Measurements from ENCODE around the gene NPBWR2. TPM values are rescaled to one million over a fixed set of nuclear protein-coding genes. Genes with fewer than 3 reads are reported as not detected.

NPBWR2 gene
- total and polyA plus RNA-seq, 4 donors: not detected

- Histone ChIP-seq H3K27ac (ENCODE audit: low read depth in 1 of 2, low read length in 2 of 2) (no peak overlapping the region), H3K4me3 (ENCODE audit: low read length in 2 of 2) (no peak overlapping the region), H3K27me3 (ENCODE audit: control insufficient read depth in 1 of 2, insufficient read depth in 2 of 2, low read length in 1 of 2) (no peaks in the 10 kb centered on the region), H3K36me3 (ENCODE audit: control insufficient read depth in 1 of 2, insufficient read depth in 2 of 2, low read length in 1 of 2) (no peaks in the 10 kb centered on the region), H3K9me3 (ENCODE audit: control insufficient read depth, low read length) (no peaks in the 10 kb centered on the region), H3K4me1 (ENCODE audit: control insufficient read depth in 1 of 2, insufficient read depth in 2 of 2, low read length in 2 of 2) (no peaks in the 10 kb centered on the region)
- ATAC-seq (ENCODE audit: low FRiP score) (no peak), DNase-seq (peak in 1 of 2 donors; percentile 63)
- intact Hi-C loops (cut with DNase I): no loop called here
- 74% methylated on average over 14 of the region's 14 CpGs for whole genome bisulfite sequencing, 2 donors
Measured at GRCh38 chr20:64115171-64115911, 8.0 kb upstream of the NPBWR2 start.

DNA sequence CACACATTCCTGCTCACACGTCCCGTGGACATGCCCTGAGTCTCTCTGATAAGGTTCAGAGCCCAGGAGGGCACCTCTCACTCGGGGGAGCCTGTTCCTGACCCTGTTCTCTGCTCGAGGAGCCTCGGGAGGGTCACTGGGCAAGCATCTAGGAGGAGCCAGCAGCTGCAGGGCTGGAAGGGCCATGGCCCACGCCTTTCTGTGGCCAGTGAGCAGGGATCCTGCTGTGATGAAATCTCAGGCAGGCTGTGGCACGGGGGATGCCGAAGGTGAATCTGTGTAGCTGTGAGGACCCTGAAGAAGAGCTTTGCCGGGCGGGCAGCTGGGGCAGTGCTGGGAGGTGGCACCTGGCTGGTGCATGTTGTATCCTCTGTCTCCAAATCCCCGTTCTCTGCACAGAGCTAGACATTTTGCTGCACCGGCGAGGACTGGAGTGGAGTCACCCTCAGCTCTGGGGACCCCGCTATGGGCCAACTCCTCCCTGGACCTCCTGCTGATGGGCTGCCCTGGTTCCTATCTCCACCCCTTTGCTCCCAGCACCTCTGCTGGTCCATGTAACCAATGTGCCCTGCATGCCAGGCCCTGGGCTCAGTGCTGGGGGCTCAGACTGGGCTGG, 7.1 kb upstream of the NPBWR2 start:
- no peaks in the 10 kb centered on the region for H3K9me3 ChIP-seq (ENCODE audit: control insufficient read depth, low read length)
- intact Hi-C loops (cut with DNase I): no loop called here
- ATAC-seq (ENCODE audit: low FRiP score): no peak
- no peaks in the 10 kb centered on the region for H3K27me3 ChIP-seq (ENCODE audit: control insufficient read depth in 1 of 2, insufficient read depth in 2 of 2, low read length in 1 of 2)
- peak in 1 of 2 donors; percentile 66 for DNase-seq
- no peaks in the 10 kb centered on the region for H3K36me3 ChIP-seq (ENCODE audit: control insufficient read depth in 1 of 2, insufficient read depth in 2 of 2, low read length in 1 of 2)
- 77 to 81% methylated on average over 14 of the region's 14 CpGs for WGBS, 2 donors
- H3K4me3 ChIP-seq (ENCODE audit: low read length in 2 of 2): no peak overlapping the region
- H3K4me1 ChIP-seq (ENCODE audit: control insufficient read depth in 1 of 2, insufficient read depth in 2 of 2, low read length in 2 of 2): no peaks in the 10 kb centered on the region
- H3K27ac ChIP-seq (ENCODE audit: low read depth in 1 of 2, low read length in 2 of 2): no peak overlapping the region

GRCh38 chr20:64113796-64114355, 6.5 kb upstream of the NPBWR2 start:
- intact Hi-C loops (cut with DNase I): no loop called here
- no peaks in the 10 kb centered on the region for H3K27me3 ChIP-seq (ENCODE audit: control insufficient read depth in 1 of 2, insufficient read depth in 2 of 2, low read length in 1 of 2)
- DNase-seq (peak; percentile 21 to 61), ATAC-seq (ENCODE audit: low FRiP score) (no peak)
- WGBS, 2 donors: 81 to 83% methylated on average over 13 of the region's 13 CpGs
- H3K36me3 ChIP-seq (ENCODE audit: control insufficient read depth in 1 of 2, insufficient read depth in 2 of 2, low read length in 1 of 2): no peaks in the 10 kb centered on the region
- no peak overlapping the region for H3K27ac ChIP-seq (ENCODE audit: low read depth in 1 of 2, low read length in 2 of 2)
- no peaks in the 10 kb centered on the region for H3K9me3 ChIP-seq (ENCODE audit: control insufficient read depth, low read length)
- H3K4me1 ChIP-seq (ENCODE audit: control insufficient read depth in 1 of 2, insufficient read depth in 2 of 2, low read length in 2 of 2): no peaks in the 10 kb centered on the region
- H3K4me3 ChIP-seq (ENCODE audit: low read length in 2 of 2): no peak overlapping the region

GRCh38 chr20:64113444-64113775, 6.0 kb upstream of the NPBWR2 start:
- Histone ChIP-seq H3K27me3 (ENCODE audit: control insufficient read depth in 1 of 2, insufficient read depth in 2 of 2, low read length in 1 of 2) (no peaks in the 10 kb centered on the region), H3K36me3 (ENCODE audit: control insufficient read depth in 1 of 2, insufficient read depth in 2 of 2, low read length in 1 of 2) (no peaks in the 10 kb centered on the region), H3K4me3 (ENCODE audit: low read length in 2 of 2) (no peak overlapping the region), H3K4me1 (ENCODE audit: control insufficient read depth in 1 of 2, insufficient read depth in 2 of 2, low read length in 2 of 2) (no peaks in the 10 kb centered on the region), H3K9me3 (ENCODE audit: control insufficient read depth, low read length) (no peaks in the 10 kb centered on the region), H3K27ac (ENCODE audit: low read depth in 1 of 2, low read length in 2 of 2) (no peak overlapping the region)
- WGBS, 2 donors: 61 to 63% methylated on average over 5 to 6 of the region's 6 CpGs
- DNase-seq (peak in 1 of 2 donors; percentile 39), ATAC-seq (ENCODE audit: low FRiP score) (no peak)
- intact Hi-C loops (cut with DNase I): no loop called here

GRCh38 chr20:64112691-64113443, 5.5 kb upstream of the NPBWR2 start:
- ATAC-seq (ENCODE audit: low FRiP score): no peak
- no peaks in the 10 kb centered on the region for H3K36me3 ChIP-seq (ENCODE audit: control insufficient read depth in 1 of 2, insufficient read depth in 2 of 2, low read length in 1 of 2)
- no peak overlapping the region for H3K27ac ChIP-seq (ENCODE audit: low read depth in 1 of 2, low read length in 2 of 2)
- DNase-seq: peak; percentile 34 to 62
- intact Hi-C loops (cut with DNase I): no loop called here
- no peaks in the 10 kb centered on the region for H3K9me3 ChIP-seq (ENCODE audit: control insufficient read depth, low read length)
- 78% methylated on average over 18 of the region's 18 CpGs for WGBS, 2 donors
- H3K4me1 ChIP-seq (ENCODE audit: control insufficient read depth in 1 of 2, insufficient read depth in 2 of 2, low read length in 2 of 2): no peaks in the 10 kb centered on the region
- no peak overlapping the region for H3K4me3 ChIP-seq (ENCODE audit: low read length in 2 of 2)
- H3K27me3 ChIP-seq (ENCODE audit: control insufficient read depth in 1 of 2, insufficient read depth in 2 of 2, low read length in 1 of 2): no peaks in the 10 kb centered on the region

- Histone ChIP-seq H3K9me3 (ENCODE audit: control insufficient read depth, low read length) (no peaks in the 10 kb centered on the region), H3K36me3 (ENCODE audit: control insufficient read depth in 1 of 2, insufficient read depth in 2 of 2, low read length in 1 of 2) (no peaks in the 10 kb centered on the region), H3K4me3 (ENCODE audit: low read length in 2 of 2) (no peak overlapping the region), H3K4me1 (ENCODE audit: control insufficient read depth in 1 of 2, insufficient read depth in 2 of 2, low read length in 2 of 2) (no peaks in the 10 kb centered on the region), H3K27me3 (ENCODE audit: control insufficient read depth in 1 of 2, insufficient read depth in 2 of 2, low read length in 1 of 2) (no peaks in the 10 kb centered on the region), H3K27ac (ENCODE audit: low read depth in 1 of 2, low read length in 2 of 2) (no peak overlapping the region)
- intact Hi-C loops (cut with DNase I): no loop called here
- peak; percentile 33 to 47 for DNase-seq
- 83 to 86% methylated on average over 19 of the region's 19 CpGs for WGBS, 2 donors
- no peak for ATAC-seq (ENCODE audit: low FRiP score)
Measured at GRCh38 chr20:64111841-64112641, 4.7 kb upstream of the NPBWR2 start.

- no peak for ATAC-seq (ENCODE audit: low FRiP score)
- Histone ChIP-seq H3K27ac (ENCODE audit: low read depth in 1 of 2, low read length in 2 of 2) (no peak overlapping the region), H3K4me3 (ENCODE audit: low read length in 2 of 2) (no peak overlapping the region), H3K36me3 (ENCODE audit: control insufficient read depth in 1 of 2, insufficient read depth in 2 of 2, low read length in 1 of 2) (no peaks in the 10 kb centered on the region), H3K9me3 (ENCODE audit: control insufficient read depth, low read length) (no peaks in the 10 kb centered on the region), H3K4me1 (ENCODE audit: control insufficient read depth in 1 of 2, insufficient read depth in 2 of 2, low read length in 2 of 2) (no peaks in the 10 kb centered on the region), H3K27me3 (ENCODE audit: control insufficient read depth in 1 of 2, insufficient read depth in 2 of 2, low read length in 1 of 2) (no peaks in the 10 kb centered on the region)
- peak; percentile 27 to 73 for DNase-seq
- WGBS, 2 donors: 91 to 95% methylated on average over 10 of the region's 10 CpGs
- intact Hi-C loops (cut with DNase I): no loop called here
Measured at GRCh38 chr20:64110411-64111068, 3.2 kb upstream of the NPBWR2 start.

DNA sequence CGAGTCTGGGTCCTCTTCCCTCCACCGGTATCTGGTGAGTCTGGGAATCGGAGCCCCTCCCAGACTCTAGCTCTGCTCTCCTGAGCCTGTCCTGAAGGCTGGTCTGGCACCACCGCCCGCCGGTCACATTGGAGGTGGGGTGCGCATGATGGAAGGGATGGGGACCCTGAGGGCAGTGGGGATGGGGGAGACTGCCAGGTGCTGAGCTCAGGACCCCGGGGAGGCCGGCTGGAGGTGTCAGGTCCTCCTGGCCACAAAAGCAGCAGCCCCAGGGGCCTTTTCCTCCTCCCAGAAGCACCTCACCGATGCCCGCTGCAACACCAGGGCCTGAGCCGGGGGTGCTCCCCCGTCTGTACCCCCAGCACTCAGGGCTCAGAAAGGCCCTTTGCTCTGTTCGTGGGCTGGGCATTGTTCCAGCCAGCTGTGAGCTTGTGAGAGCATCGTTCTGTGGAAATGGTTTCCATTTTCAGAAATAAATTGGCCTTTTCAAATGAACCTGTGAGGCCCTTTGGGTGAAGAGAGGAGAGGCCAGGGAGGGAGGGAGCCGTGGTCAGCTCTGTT, 2.5 kb upstream of the NPBWR2 start:
- no peaks in the 10 kb centered on the region for H3K36me3 ChIP-seq (ENCODE audit: control insufficient read depth in 1 of 2, insufficient read depth in 2 of 2, low read length in 1 of 2)
- no peaks in the 10 kb centered on the region for H3K4me1 ChIP-seq (ENCODE audit: control insufficient read depth in 1 of 2, insufficient read depth in 2 of 2, low read length in 2 of 2)
- no peak for ATAC-seq (ENCODE audit: low FRiP score)
- DNase-seq: peak; percentile 30 to 59
- no peak overlapping the region for H3K27ac ChIP-seq (ENCODE audit: low read depth in 1 of 2, low read length in 2 of 2)
- H3K27me3 ChIP-seq (ENCODE audit: control insufficient read depth in 1 of 2, insufficient read depth in 2 of 2, low read length in 1 of 2): no peaks in the 10 kb centered on the region
- WGBS, 2 donors: 75 to 76% methylated on average over 16 of the region's 16 CpGs
- no peaks in the 10 kb centered on the region for H3K9me3 ChIP-seq (ENCODE audit: control insufficient read depth, low read length)
- no peak overlapping the region for H3K4me3 ChIP-seq (ENCODE audit: low read length in 2 of 2)
- intact Hi-C loops (cut with DNase I): no loop called here
